HepG2 (cell line): ENCODE measurements around the gene GLI3. TPM values are rescaled to one million over a fixed set of nuclear protein-coding genes. Genes with fewer than 3 reads are reported as not detected.

Experiments used
- ATAC-seq: fragments of 200-7000 bp; cut with Tn5 transposase; 3 replicates; pipeline ENCODE4 v1.9.1; 2020; ENCODE audit warnings: mild to moderate bottlenecking, moderate library complexity
- BruUV-seq: library from RNA; stranded (reverse); fragments of 400-500 nt; replicated peaks from 2 replicates; lab custom pipeline; 2021; lab: Mats Ljungman, UMichigan
- CTCF ChIA-PET: fragments of 300-600 bp; formaldehyde crosslinking; extraction: SDS; loops from one replicate; lab custom pipeline; 2021; ENCODE audit warnings: low total read pairs, inconsistent platforms, low intra/inter-chr PET ratio; lab: Yijun Ruan, JAX
- POLR2A ChIA-PET: fragments of 350-600 bp; sonication (Branson Sonifier 250); formaldehyde crosslinking; loops from one replicate; lab custom pipeline; 2020; ENCODE audit warnings: antibody characterized with exemption, inconsistent platforms; lab: Yijun Ruan, JAX
- DNase-seq: peaks from one replicate; pipeline ENCODE4 v3.0.0-alpha.2; 2015; ENCODE audit warnings: low spot score
- FAIRE-seq: peaks from 3 replicates; lab custom pipeline; 2011; peaks lifted over from hg19 to GRCh38; lab: Jason Lieb, UNC
- H2AFZ ChIP-seq: one replicate; pipeline ENCODE4 v1.6.1; 2011; ENCODE audit warnings: low read length, inconsistent platforms
- H3K27ac ChIP-seq: fragments of 300-600 bp; 3 replicates; pipeline ENCODE4 v1.8.0; 2011; ENCODE audit warnings: mixed run types, mild to moderate bottlenecking, mixed read lengths, low read length, inconsistent platforms; ENCODE audit not compliant: insufficient read depth; ENCODE audit errors: extremely low read length
- H3K27me3 ChIP-seq, 2 experiments: fragments of 200-600 bp in 1 of 2; 2 replicates in 1 of 2; 3 replicates in 1 of 2; pipeline versions ENCODE4 v1.6.0 to v1.8.0; 2011; ENCODE audit warnings: low read length in 2 of 2, mild to moderate bottlenecking in 2 of 2, moderate library complexity in 2 of 2, inconsistent platforms in 1 of 2; ENCODE audit not compliant: insufficient read depth in 2 of 2, control insufficient read depth in 1 of 2
- H3K36me3 ChIP-seq, 2 experiments: fragments of 200-600 bp in 1 of 2; replicated peaks in 1 of 2; 2 replicates in 1 of 2; 3 replicates in 1 of 2; pipeline versions ENCODE4 v1.5.1 to v1.8.0; 2011; ENCODE audit warnings: low read length in 2 of 2, inconsistent platforms in 1 of 2; ENCODE audit not compliant: insufficient read depth in 2 of 2, control insufficient read depth in 1 of 2
- H3K4me1 ChIP-seq: 2 replicates; pipeline ENCODE4 v1.5.1; 2012; ENCODE audit warnings: low read length, inconsistent platforms; ENCODE audit not compliant: insufficient read depth
- H3K4me2 ChIP-seq: 2 replicates; pipeline ENCODE4 v1.6.0; 2011; ENCODE audit warnings: low read depth, low read length, inconsistent platforms
- H3K4me3 ChIP-seq, 3 experiments: fragments of 200-600 bp in 1 of 3; sonication (generic), shearing (Covaris generic) in 1 of 3; replicated peaks in 1 of 3; 2 replicates each; pipeline ENCODE4 v1.5.1; 2011 to 2016; ENCODE audit warnings: low read length in 3 of 3, inconsistent platforms in 2 of 3, low read depth in 2 of 3, mild to moderate bottlenecking in 2 of 3, control low read depth in 1 of 3, mixed read lengths in 1 of 3; ENCODE audit not compliant: insufficient read depth in 1 of 3
- H3K79me2 ChIP-seq: one replicate; pipeline ENCODE4 v1.6.1; 2011; ENCODE audit warnings: low read length, inconsistent platforms; ENCODE audit not compliant: insufficient read depth
- H3K9ac ChIP-seq: 2 replicates; pipeline ENCODE4 v1.6.0; 2011; ENCODE audit warnings: mild to moderate bottlenecking, low read depth, low read length, inconsistent platforms; ENCODE audit not compliant: insufficient read depth
- H3K9me3 ChIP-seq: 2 replicates; pipeline ENCODE4 v1.5.1; 2012; ENCODE audit warnings: mild to moderate bottlenecking, low read length
- H4K20me1 ChIP-seq: 2 replicates; pipeline ENCODE4 v1.6.0; 2011; ENCODE audit warnings: inconsistent platforms, mild to moderate bottlenecking, low read length, moderate library complexity; ENCODE audit not compliant: insufficient read depth
- DMAP1 ChIP-seq: IDR thresholded peaks from 2 replicates; pipeline ENCODE4 v1.6.1; 2016
- GABPA ChIP-seq, 2 experiments: IDR thresholded peaks; 2 replicates each; pipeline ENCODE4 v1.6.1; 2011 to 2016; ENCODE audit warnings: low read depth in 2 of 2, low read length in 1 of 2, missing biosample characterization in 1 of 2, missing genetic modification characterization in 1 of 2
- POLR2G ChIP-seq: fragments of 200-400 bp; formaldehyde crosslinking; IDR thresholded peaks from 2 replicates; pipeline ENCODE4 v1.6.1; 2018; ENCODE audit warnings: mild to moderate bottlenecking, low read depth, low read length, moderate library complexity
- SSRP1 ChIP-seq: IDR thresholded peaks from 2 replicates; pipeline ENCODE4 v1.6.1; 2016; ENCODE audit warnings: control low read depth
- THYN1 ChIP-seq: sonication (generic); formaldehyde crosslinking; IDR thresholded peaks from 2 replicates; pipeline ENCODE4 v1.8.1; 2023; ENCODE audit warnings: low read depth, mild to moderate bottlenecking, moderate library complexity, missing genetic modification reagents, borderline replicate concordance
- ZBTB38 ChIP-seq: sonication (generic); formaldehyde crosslinking; IDR thresholded peaks from 2 replicates; pipeline ENCODE4 v1.5.1; 2020; ENCODE audit warnings: mild to moderate bottlenecking, missing genetic modification reagents
- ZKSCAN5 ChIP-seq: sonication (generic); formaldehyde crosslinking; IDR thresholded peaks from 2 replicates; pipeline ENCODE4 v1.5.1; 2020; ENCODE audit warnings: mild to moderate bottlenecking, missing genetic modification reagents
- ZNF354B ChIP-seq: sonication (generic); formaldehyde crosslinking; IDR thresholded peaks from 2 replicates; pipeline ENCODE4 v1.8.0; 2022; ENCODE audit warnings: mild to moderate bottlenecking, missing genetic modification reagents
- ZUFSP ChIP-seq: sonication (generic); formaldehyde crosslinking; IDR thresholded peaks from 2 replicates; pipeline ENCODE4 v1.9.0; 2021; ENCODE audit warnings: missing genetic modification reagents, mild to moderate bottlenecking, borderline replicate concordance
- WGBS: methylation state at CpG from one replicate; pipeline ENCODE4 v1.1.6; 2017; ENCODE audit warnings: low lambda C conversion rate; 5-methylcytosine and 5-hydroxymethylcytosine counted together
- in situ Hi-C: cut with HindIII; loops from 2 replicates; pipeline ENCODE4 v1.10.0; 2017; ENCODE audit warnings: low pct_unique_long_range_greater_than_20kb; ENCODE audit not compliant: extremely low pct_ligation_motif_present
- intact Hi-C: fragments of 100-400 bp; cut with micrococcal nuclease; formaldehyde crosslinking; loops from one replicate; pipeline ENCODE4 v1.10.0; 2022; ENCODE audit not compliant: unreplicated experiment
- polyA plus RNA-seq, 8 experiments: library from polyadenylated mRNA; depleted of rRNA in 3 of 8; stranded (reverse) in 7 of 8; unstranded in 1 of 8; fragments of >200 nt; fragmentation: Illumina TruSeq in 4 of 8; extraction: Trizol in 4 of 8; gene quantifications; 2 replicates each; pipeline versions ENCODE4 v1.2.1 to v1.2.3, GENCODE V29; 2011 to 2016; ENCODE audit warnings: low read depth in 4 of 8, missing spikeins in 1 of 8, mixed read lengths in 1 of 8; ENCODE audit not compliant: insufficient read depth in 1 of 8
- total RNA-seq, 5 experiments: library from RNA; depleted of rRNA; stranded (reverse); fragments of >200 nt; fragmentation: Illumina TruSeq; extraction: Trizol; gene quantifications; 2 replicates each; pipeline ENCODE4 v1.2.3, GENCODE V29; 2016; ENCODE audit warnings: low read depth in 1 of 5

GLI3 gene
- total and polyA plus RNA-seq, 2 of the 13 experiments (the other 11 are each of a cell fraction or from before 2014, with no cell fraction given): not detected

DNA sequence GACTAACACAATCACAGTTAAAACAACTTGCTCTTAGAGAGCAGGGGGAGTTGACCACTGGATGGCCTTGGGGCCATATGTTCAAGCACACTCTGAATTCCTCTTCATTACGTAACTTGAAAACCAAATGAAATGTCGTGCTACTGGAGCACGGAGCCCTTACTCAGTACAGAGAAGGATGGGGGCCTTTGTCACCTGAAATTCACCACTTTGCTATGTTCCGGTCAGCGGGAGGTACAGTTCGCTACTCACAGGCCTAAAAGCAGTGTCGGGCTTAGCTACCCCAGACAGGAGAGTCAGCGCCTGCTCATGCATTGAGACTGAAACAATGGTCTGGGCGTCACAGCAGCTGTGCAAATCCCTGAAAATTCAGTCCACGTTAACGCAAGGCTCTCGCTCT is 39.6 kb downstream of the GLI3 start:
- ATAC-seq: no peak
- intact Hi-C loops: no loop called here
- CTCF ChIA-PET: no interaction called here
- DNase-seq: no peak
- Histone ChIP-seq H3K27me3 (peaks cover 2 to 18% of the 10 kb centered on the region in 2 experiments; a peak in 3 of 5 replicates), H3K9me3 (no peaks in the 10 kb centered on the region), H3K4me3 (no peak overlapping the region), H3K9ac (no peak overlapping the region), H3K36me3 (no peaks in the 10 kb centered on the region), H3K4me1 (no peaks in the 10 kb centered on the region), H3K4me2 (no peak overlapping the region), H3K79me2 (no peaks in the 10 kb centered on the region), H2AFZ (no peak overlapping the region), H4K20me1 (no peaks in the 10 kb centered on the region), H3K27ac (no peak overlapping the region)
- BruUV-seq: no TSS peak
- TF ChIP-seq ZKSCAN5 (CRISPR knock-in tag) (no peak), ZBTB38 (CRISPR knock-in tag) (no peak)
- 44% methylated on average over 6 of the region's 12 CpGs for WGBS
- in situ Hi-C loops: no loop called here
- no peak for FAIRE-seq
- POLR2A ChIA-PET: no interaction called here

DNA sequence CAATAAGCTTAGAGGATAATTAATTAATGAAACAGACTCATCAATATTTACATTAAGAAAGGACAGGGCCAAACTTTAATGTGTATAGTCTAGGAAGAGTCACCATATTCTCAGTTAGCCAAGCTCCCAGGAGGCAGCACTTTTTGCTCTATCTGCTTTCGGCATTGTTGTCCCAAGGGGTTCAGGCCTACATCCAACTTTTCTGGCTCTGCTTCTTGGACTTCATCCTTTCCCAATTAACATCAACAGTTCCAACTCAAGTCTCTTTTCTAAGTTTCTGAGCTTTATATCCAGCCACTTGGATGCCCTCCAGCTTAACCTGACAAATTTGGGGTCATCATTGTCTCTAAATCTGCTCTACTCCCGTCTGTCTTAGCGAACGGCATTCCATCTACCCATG is 42.8 kb downstream of the GLI3 start:
- DNase-seq: no peak
- in situ Hi-C loops: no loop called here
- 3% methylated on average over 4 of the region's 4 CpGs for WGBS
- ATAC-seq: no peak
- Histone ChIP-seq H2AFZ (no peak overlapping the region), H3K4me1 (no peaks in the 10 kb centered on the region), H3K27me3 (peaks cover 2 to 15% of the 10 kb centered on the region in 2 experiments; a peak in 3 of 5 replicates), H3K9me3 (no peaks in the 10 kb centered on the region), H3K9ac (no peak overlapping the region), H3K4me2 (no peak overlapping the region), H4K20me1 (no peaks in the 10 kb centered on the region), H3K4me3 (no peak overlapping the region), H3K27ac (no peak overlapping the region), H3K79me2 (no peaks in the 10 kb centered on the region), H3K36me3 (no peaks in the 10 kb centered on the region)
- ChIA-PET CTCF (no interaction called here), POLR2A (no interaction called here)
- no peak for TF ChIP-seq ZNF354B (CRISPR knock-in tag)
- TF ChIP-seq THYN1 (CRISPR knock-in tag): no peak
- TF ChIP-seq SSRP1: no peak
- TF ChIP-seq DMAP1: no peak
- no peak for TF ChIP-seq ZUFSP (CRISPR knock-in tag)
- no peak for TF ChIP-seq POLR2G
- no peak for TF ChIP-seq GABPA (IDR thresholded peaks at IDR 0.05; ENCODE audit: low read depth, low read length)
- no peak for TF ChIP-seq GABPA (CRISPR knock-in tag; IDR thresholded peaks at IDR 0.05; ENCODE audit: low read depth)
- FAIRE-seq: no peak
- intact Hi-C loops: no loop called here
- BruUV-seq: no TSS peak
